ENCODE results near the gene DAPK1.

GRCh38 chr9:87601176-87601575 lies 103.5 kb downstream of the DAPK1 start:
- TF ChIP-seq POLR2A (IDR thresholded peaks at IDR 0.05; ENCODE audit: low read depth, low read length) (no peak), KDM1A (IDR thresholded peaks at IDR 0.05; ENCODE audit: borderline replicate concordance) (no peak)
